MM.1S (cell line): ENCODE data around the gene MRE11.

Source experiments
- CTCF ChIP-seq: fragments of 300-600 bp; sonication (generic); IDR thresholded peaks from 2 replicates; pipeline ENCODE4 v1.5.1; 2016; ENCODE audit warnings: antibody characterized with exemption, low read length, mixed read lengths
- EZH2 ChIP-seq: fragments of 300-600 bp; sonication (generic); optimal IDR thresholded peaks from 2 replicates; pipeline ENCODE3; 2017; ENCODE audit warnings: low read depth, mild to moderate bottlenecking, antibody characterized with exemption, low read length, mixed read lengths
- EZH2phosphoT487 ChIP-seq: fragments of 300-600 bp; sonication (generic); IDR thresholded peaks from 2 replicates; pipeline ENCODE4 v1.6.1; 2018; ENCODE audit warnings: antibody characterized with exemption, low read length

- no peak for TF ChIP-seq EZH2
- no peak for TF ChIP-seq CTCF
- TF ChIP-seq EZH2phosphoT487, result no peak
These were observed 88.4 kb downstream of the MRE11 start for GRCh38 chr11:94405062-94405833.
